IPS-20b (cell line): ENCODE measurements around the gene TNKS1BP1.

Experiments
- H3K27ac ChIP-seq: one replicate; pipeline ENCODE4 v1.5.1; 2013; ENCODE audit warnings: low read length
- H3K27me3 ChIP-seq: 2 replicates; pipeline ENCODE4 v1.6.1; 2013; ENCODE audit warnings: mild to moderate bottlenecking, low read length, inconsistent platforms; ENCODE audit not compliant: insufficient read depth
- H3K36me3 ChIP-seq: 2 replicates; pipeline ENCODE4 v1.6.1; 2013; ENCODE audit warnings: low read depth, mild to moderate bottlenecking, inconsistent platforms, low read length, moderate library complexity; ENCODE audit not compliant: insufficient read depth
- H3K4me1 ChIP-seq: 2 replicates; pipeline ENCODE4 v1.6.1; 2013; ENCODE audit warnings: mild to moderate bottlenecking, control low read depth, inconsistent platforms, low read length, moderate library complexity; ENCODE audit not compliant: insufficient read depth
- H3K4me3 ChIP-seq: 2 replicates; pipeline ENCODE4 v1.5.1; 2013; ENCODE audit warnings: mild to moderate bottlenecking, low read length, inconsistent platforms
- H3K9ac ChIP-seq: 2 replicates; pipeline ENCODE4 v1.6.1; 2013; ENCODE audit warnings: low read depth, mild to moderate bottlenecking, inconsistent platforms, low read length, moderate library complexity
- H3K9me3 ChIP-seq: 2 replicates; pipeline ENCODE4 v1.6.1; 2013; ENCODE audit warnings: mild to moderate bottlenecking, low read depth, low read length, inconsistent platforms; ENCODE audit not compliant: insufficient read depth

TNKS1BP1 gene

GRCh38 chr11:57323855-57324153, 948 bp downstream of the TNKS1BP1 start:
- H3K36me3 ChIP-seq, result peaks cover 61% of the 10 kb centered on the region
- H3K4me1 ChIP-seq, result peaks cover 30% of the 10 kb centered on the region
- no peaks in the 10 kb centered on the region for H3K27me3 ChIP-seq
- peak overlapping the region; percentile 88 for H3K4me3 ChIP-seq
- H3K9me3 ChIP-seq, result no peaks in the 10 kb centered on the region
- H3K27ac ChIP-seq, result peak overlapping the region; percentile 75
- H3K9ac ChIP-seq, result peak overlapping the region; percentile 91

GRCh38 chr11:57323167-57323854, 1.4 kb downstream of the TNKS1BP1 start:
- Histone ChIP-seq H3K9ac (peak overlapping the region; percentile 91), H3K27ac (peak overlapping the region; percentile 75), H3K4me3 (peak overlapping the region; percentile 88), H3K36me3 (peaks cover 60% of the 10 kb centered on the region), H3K4me1 (peaks cover 30% of the 10 kb centered on the region), H3K9me3 (no peaks in the 10 kb centered on the region), H3K27me3 (no peaks in the 10 kb centered on the region)

GRCh38 chr11:57322256-57323166, 2.2 kb downstream of the TNKS1BP1 start:
- Histone ChIP-seq H3K36me3 (peaks cover 60% of the 10 kb centered on the region), H3K4me1 (peaks cover 30% of the 10 kb centered on the region), H3K27me3 (no peaks in the 10 kb centered on the region), H3K27ac (no peak overlapping the region), H3K9ac (peak overlapping the region; percentile 91; the same call in 1 of the 2 replicates), H3K4me3 (peak overlapping the region; percentile 88), H3K9me3 (no peaks in the 10 kb centered on the region)

- Histone ChIP-seq H3K36me3 (peaks cover 60% of the 10 kb centered on the region), H3K27me3 (no peaks in the 10 kb centered on the region), H3K4me1 (peaks cover 30% of the 10 kb centered on the region), H3K27ac (no peak overlapping the region), H3K9me3 (no peaks in the 10 kb centered on the region), H3K9ac (no peak overlapping the region), H3K4me3 (peak overlapping the region; percentile 88; the same call in 1 of the 2 replicates)
These were observed 3.1 kb downstream of the TNKS1BP1 start for GRCh38 chr11:57321388-57322255.

- Histone ChIP-seq H3K27ac (no peak overlapping the region), H3K36me3 (peaks cover 60% of the 10 kb centered on the region), H3K27me3 (no peaks in the 10 kb centered on the region), H3K4me3 (no peak overlapping the region), H3K9ac (no peak overlapping the region), H3K9me3 (no peaks in the 10 kb centered on the region), H3K4me1 (peaks cover 31% of the 10 kb centered on the region)
These were observed 3.9 kb downstream of the TNKS1BP1 start for GRCh38 chr11:57320719-57321387.

GRCh38 chr11:57320067-57320718, 4.6 kb downstream of the TNKS1BP1 start:
- Histone ChIP-seq H3K4me3 (no peak overlapping the region), H3K9ac (no peak overlapping the region), H3K27ac (no peak overlapping the region), H3K9me3 (no peaks in the 10 kb centered on the region), H3K27me3 (no peaks in the 10 kb centered on the region), H3K4me1 (peaks cover 28% of the 10 kb centered on the region), H3K36me3 (peaks cover 63% of the 10 kb centered on the region)

GRCh38 chr11:57318178-57318577, 6.6 kb downstream of the TNKS1BP1 start:
- Histone ChIP-seq H3K9me3 (no peaks in the 10 kb centered on the region), H3K27ac (no peak overlapping the region), H3K4me1 (peaks cover 32% of the 10 kb centered on the region), H3K36me3 (peaks cover 83% of the 10 kb centered on the region), H3K4me3 (no peak overlapping the region), H3K9ac (no peak overlapping the region), H3K27me3 (no peaks in the 10 kb centered on the region)

GRCh38 chr11:57316017-57316416, 8.7 kb downstream of the TNKS1BP1 start:
- H3K27ac ChIP-seq, result no peak overlapping the region
- H3K4me1 ChIP-seq, result peaks cover 16% of the 10 kb centered on the region
- no peak overlapping the region for H3K4me3 ChIP-seq
- H3K9me3 ChIP-seq, result no peaks in the 10 kb centered on the region
- H3K27me3 ChIP-seq, result no peaks in the 10 kb centered on the region
- no peak overlapping the region for H3K9ac ChIP-seq
- peaks cover 89% of the 10 kb centered on the region for H3K36me3 ChIP-seq

- H3K27ac ChIP-seq, result no peak overlapping the region
These were observed 9.3 kb downstream of the TNKS1BP1 start for GRCh38 chr11:57315491-57315890.

GRCh38 chr11:57314221-57314973, 10.4 kb downstream of the TNKS1BP1 start:
- Histone ChIP-seq H3K36me3 (peaks cover 89% of the 10 kb centered on the region), H3K27me3 (no peaks in the 10 kb centered on the region), H3K27ac (no peak overlapping the region), H3K4me3 (no peak overlapping the region), H3K4me1 (peaks cover 22% of the 10 kb centered on the region), H3K9me3 (no peaks in the 10 kb centered on the region), H3K9ac (no peak overlapping the region)

More at GRCh38 chr11:57315491-57315890, 9.3 kb downstream of the TNKS1BP1 start:
- Histone ChIP-seq H3K4me3 (no peak overlapping the region), H3K36me3 (peaks cover 88% of the 10 kb centered on the region), H3K9ac (no peak overlapping the region), H3K4me1 (peaks cover 21% of the 10 kb centered on the region), H3K27me3 (no peaks in the 10 kb centered on the region), H3K9me3 (no peaks in the 10 kb centered on the region)
